ENCODE measurements around the gene PRKG1. TPM values are rescaled to one million over a fixed set of nuclear protein-coding genes. Genes with fewer than 3 reads are reported as not detected.

The PRKG1 gene
- total and polyA plus RNA-seq, 2 of the 8 experiments (the other 6 are each of a cell fraction or from before 2014, with no cell fraction given), result 4.2 to 15.2 TPM

DNA sequence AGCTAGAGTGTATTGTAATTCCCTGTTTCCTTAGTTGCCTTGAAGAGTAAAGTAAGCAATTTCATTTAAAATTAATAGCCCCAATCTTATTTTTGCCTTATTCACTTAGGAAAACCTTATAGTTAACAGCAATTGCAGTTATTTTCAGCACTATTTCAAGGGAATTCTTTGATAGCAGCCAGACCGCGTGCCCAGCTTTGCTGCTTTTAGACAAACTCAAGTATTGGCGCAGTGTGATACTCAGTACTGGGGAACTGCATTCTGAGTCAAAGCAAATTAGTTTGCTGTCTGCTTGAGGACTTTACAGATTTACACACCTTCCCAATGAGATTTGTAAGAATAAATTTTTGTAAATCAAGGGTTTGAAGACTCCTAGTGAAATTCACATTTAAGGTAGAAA is 21.2 kb downstream of the PRKG1 start:
- no peak overlapping the region for H2BK20ac ChIP-seq (ENCODE audit: low read length)
- TF ChIP-seq CBX5 (IDR thresholded peaks at IDR 0.05; ENCODE audit: low read depth, low read length) (no peak), SRF (IDR thresholded peaks at IDR 0.05; ENCODE audit: low read depth, low read length) (no peak)
- no peak overlapping the region for H4K8ac ChIP-seq (ENCODE audit: extremely low read depth, insufficient read depth, low read length)
- no peaks in the 10 kb centered on the region for H3K9me3 ChIP-seq (ENCODE audit: insufficient read depth in 2 of 2, low read depth in 1 of 2, low read length in 1 of 2)
- no peak overlapping the region for H2BK5ac ChIP-seq (ENCODE audit: low read depth, low read length)
- no peak overlapping the region for H4K5ac ChIP-seq (ENCODE audit: insufficient read length, low read depth, low read length)
- no peak overlapping the region for H4K91ac ChIP-seq (replicated peaks; ENCODE audit: insufficient read length, low read length)
- no peak overlapping the region for H3K56ac ChIP-seq (replicated peaks; ENCODE audit: insufficient read length, low read depth, low read length)
- WGBS, 2 experiments (ENCODE audit: extremely low coverage in 1 of 2, insufficient coverage in 1 of 2, insufficient read length in 1 of 2, insufficient replicate concordance in 2 of 2, low coverage in 1 of 2, low lambda C conversion rate in 2 of 2, missing lambda C conversion rate in 1 of 2), result 88% methylated on average over 3 of the region's 3 CpGs; no CpG with 5 or more reads in 1 of the 2 experiments
- no peaks in the 10 kb centered on the region; the same call in 1 of the 2 replicates for H3K79me1 ChIP-seq (ENCODE audit: low read depth, low read length)
- H3K4me3 ChIP-seq (ENCODE audit: extremely low read depth in 1 of 4, insufficient read depth in 2 of 4, low read depth in 3 of 4, low read length in 4 of 4), result no peak overlapping the region
- H2AK5ac ChIP-seq (ENCODE audit: low read depth, low read length), result no peak overlapping the region
- DNase-seq (ENCODE audit: low read depth in 1 of 2, low spot score in 2 of 2) (no peak), FAIRE-seq (no peak)
- no peaks in the 10 kb centered on the region; the same call in 1 of the 2 replicates for H3K23me2 ChIP-seq (ENCODE audit: low read depth, low read length)
- peaks cover 0 to 4% of the 10 kb centered on the region in 2 experiments; a peak in 2 of 4 replicates for H3K79me2 ChIP-seq (ENCODE audit: control insufficient read depth in 1 of 2, insufficient read depth in 2 of 2, low read length in 2 of 2)
- H2BK12ac ChIP-seq (ENCODE audit: low read depth, low read length), result no peak overlapping the region
- no peak overlapping the region for H2AFZ ChIP-seq (ENCODE audit: low read length)
- H3K9ac ChIP-seq (replicated peaks in 1 of 4; ENCODE audit: extremely low read depth in 1 of 4, low read depth in 3 of 4, low read length in 3 of 4), result no peak overlapping the region
- H3K4me2 ChIP-seq (ENCODE audit: insufficient read depth in 1 of 2, low read depth in 2 of 2, low read length in 2 of 2), result no peak overlapping the region
- POLR2A ChIA-PET (ENCODE audit: partially characterized antibody), result interaction anchor here (2.0 kb wide), 1 partner anchor 12 kb away, joined by 5 read pairs; no protein-coding TSS in a partner anchor
- no peak overlapping the region for H3K4ac ChIP-seq (replicated peaks; ENCODE audit: insufficient read length, low read depth, low read length)
- H3K4me1 ChIP-seq (replicated peaks in 1 of 4; ENCODE audit: control insufficient read depth in 3 of 4, insufficient read depth in 4 of 4, low read length in 3 of 4), result peaks cover 0 to 4% (median 0%) of the 10 kb centered on the region in 4 experiments; a peak in 1 of 7 replicates
- no peak overlapping the region for H3K14ac ChIP-seq (ENCODE audit: insufficient read length)
- no peak overlapping the region for H2BK120ac ChIP-seq (replicated peaks; ENCODE audit: low read depth, low read length)
- CTCF ChIA-PET (ENCODE audit: partially characterized antibody), result interaction anchor here (0.5 to 5.0 kb wide), 4 partner anchors 9 to 195 kb away, joined by 4 to 19 read pairs (median 4); no protein-coding TSS in a partner anchor
- H3K18ac ChIP-seq (ENCODE audit: extremely low read depth, low read length), result no peak overlapping the region
- no peak overlapping the region for H3K23ac ChIP-seq (ENCODE audit: insufficient read length)
- H3K36me3 ChIP-seq (ENCODE audit: control insufficient read depth in 2 of 4, insufficient read depth in 4 of 4, low read length in 3 of 4), result no peaks in the 10 kb centered on the region
- no peaks in the 10 kb centered on the region for H4K20me1 ChIP-seq (replicated peaks in 1 of 2; ENCODE audit: control insufficient read depth in 1 of 2, insufficient read depth in 2 of 2, low read length in 2 of 2)
- H3K27me3 ChIP-seq (replicated peaks in 1 of 4; ENCODE audit: control insufficient read depth in 3 of 4, extremely low read depth in 1 of 4, insufficient read depth in 3 of 4, low read length in 3 of 4), result peaks cover 0 to 1% (median 0%) of the 10 kb centered on the region in 4 experiments; a peak in 1 of 7 replicates
- no peak overlapping the region for H2BK15ac ChIP-seq (ENCODE audit: low read length)
- H3K27ac ChIP-seq (ENCODE audit: low read depth, low read length), result no peak overlapping the region

Measured in H1 (cell line).